Upper lobe of left lung (tissue), 4 donors: ENCODE data around the gene RPIA.

Experiments used
- CTCF ChIP-seq, 6 experiments: fragments of 450-650 bp in 4 of 6; fragments of 200-600 bp in 2 of 6; sonication (generic) in 2 of 6; IDR thresholded peaks; one replicate each; pipeline ENCODE4 v1.5.1; 2016 to 2019; ENCODE audit warnings: antibody characterized with exemption in 6 of 6
- EP300 ChIP-seq, 4 donors: sonication (generic); formaldehyde crosslinking; IDR thresholded peaks; one replicate each; pipeline ENCODE4 v1.5.1; 2017; ENCODE audit warnings: antibody characterized with exemption in 4 of 4, control low read depth in 2 of 4
- POLR2A ChIP-seq, 4 donors: fragments of 450-650 bp; IDR thresholded peaks; one replicate each; pipeline ENCODE4 v1.5.1; 2016 to 2017; ENCODE audit warnings: antibody characterized with exemption in 4 of 4, mild to moderate bottlenecking in 2 of 4
- POLR2AphosphoS5 ChIP-seq, 2 donors: sonication (generic); formaldehyde crosslinking; IDR thresholded peaks; one replicate each; pipeline ENCODE4 v1.5.1; 2017; ENCODE audit warnings: antibody characterized with exemption in 2 of 2

GRCh38 chr2:88686320-88686719 lies 5.2 kb upstream of the RPIA start:
- TF ChIP-seq POLR2A (IDR thresholded peaks at IDR 0.05) (no peak), POLR2AphosphoS5 (IDR thresholded peaks at IDR 0.05) (no peak), CTCF (IDR thresholded peaks at IDR 0.05) (no peak), EP300 (IDR thresholded peaks at IDR 0.05) (no peak)
